Hematopoietic multipotent progenitor cell treated with erythropoietin and hydrocortisone succinate and interleukin-3 and kit ligand, for 4 days (in vitro differentiated cells): ENCODE results near the gene PTPRN2.

Experiments used
- DNase-seq: peaks from one replicate; pipeline ENCODE4 v3.0.0-alpha.2; 2015

PTPRN2 gene

GRCh38 chr7:157658851-157659412, 928.7 kb downstream of the PTPRN2 start:
- no peak for DNase-seq

GRCh38 chr7:157657741-157658740, 929.6 kb downstream of the PTPRN2 start:
- DNase-seq = peak; percentile 11

GRCh38 chr7:157656195-157656769, 931.3 kb downstream of the PTPRN2 start:
- no peak for DNase-seq

GRCh38 chr7:157654350-157654749, 933.3 kb downstream of the PTPRN2 start:
- no peak for DNase-seq

GRCh38 chr7:157653827-157654207, 933.8 kb downstream of the PTPRN2 start:
- DNase-seq = no peak

GRCh38 chr7:157652954-157653826, 934.4 kb downstream of the PTPRN2 start:
- DNase-seq = no peak

- no peak for DNase-seq
Measured at GRCh38 chr7:157652161-157652953, 935.3 kb downstream of the PTPRN2 start.

GRCh38 chr7:157651366-157652160, 936.1 kb downstream of the PTPRN2 start:
- DNase-seq = no peak

- DNase-seq = no peak
Measured at GRCh38 chr7:157650801-157651200, 936.8 kb downstream of the PTPRN2 start.

GRCh38 chr7:157650131-157650631, 937.4 kb downstream of the PTPRN2 start:
- no peak for DNase-seq

- no peak for DNase-seq
Measured at GRCh38 chr7:157646551-157646950, 941.1 kb downstream of the PTPRN2 start.

GRCh38 chr7:157645539-157645938, 942.1 kb downstream of the PTPRN2 start:
- no peak for DNase-seq

GRCh38 chr7:157644946-157645345, 942.7 kb downstream of the PTPRN2 start:
- no peak for DNase-seq

- no peak for DNase-seq
Measured at GRCh38 chr7:157643525-157643970, 944.1 kb downstream of the PTPRN2 start.

- DNase-seq = no peak
Measured at GRCh38 chr7:157641866-157642265, 945.8 kb downstream of the PTPRN2 start.

- no peak for DNase-seq
Measured at GRCh38 chr7:157640144-157640543, 947.5 kb downstream of the PTPRN2 start.

GRCh38 chr7:157638563-157638962, 949.1 kb downstream of the PTPRN2 start:
- no peak for DNase-seq

- DNase-seq = no peak
Measured at GRCh38 chr7:157637216-157637949, 950.2 kb downstream of the PTPRN2 start.

- no peak for DNase-seq
Measured at GRCh38 chr7:157635669-157636068, 952.0 kb downstream of the PTPRN2 start.

GRCh38 chr7:157635148-157635500, 952.5 kb downstream of the PTPRN2 start:
- no peak for DNase-seq
